ENCODE data around the gene MGAT5. TPM values are rescaled to one million over a fixed set of nuclear protein-coding genes. Genes with fewer than 3 reads are reported as not detected.

MGAT5 gene
- total RNA-seq, 1 donor from 2014 or later = 14.1 TPM

DNA sequence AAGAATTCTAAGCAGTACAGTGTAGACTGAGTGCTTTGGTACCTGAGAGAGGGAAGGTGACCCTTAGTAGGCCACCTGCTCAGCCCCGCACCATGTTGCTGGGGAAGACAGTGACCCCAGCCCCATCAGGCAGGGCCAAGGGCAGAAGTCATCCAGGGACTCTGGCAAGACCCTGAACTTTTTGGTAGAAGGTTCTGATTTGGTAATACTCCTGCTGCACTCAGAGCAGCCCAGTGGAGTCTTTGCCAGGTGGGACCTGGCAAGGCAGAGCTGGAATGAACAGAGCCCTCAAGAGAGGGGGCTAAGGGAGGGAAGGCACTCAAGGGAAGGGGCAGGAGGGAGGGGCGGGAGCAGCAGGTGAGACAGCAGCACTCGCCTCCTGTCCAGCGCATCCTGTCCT lies 191.2 kb downstream of the MGAT5 start:
- Mint-ChIP-seq H3K4me1 (ENCODE audit: low read depth) (no peaks in the 10 kb centered on the region), H3K4me3 (ENCODE audit: low read depth) (no peak overlapping the region), H3K9me3 (no peaks in the 10 kb centered on the region), H3K27ac (no peak overlapping the region), H3K27me3 (ENCODE audit: low read depth) (no peaks in the 10 kb centered on the region), H3K36me3 (ENCODE audit: low read depth) (no peaks in the 10 kb centered on the region)
- DNase-seq (ENCODE audit: low spot score) = no peak
- intact Hi-C loops (cut with micrococcal nuclease) = no loop called here

GRCh38 chr2:134445985-134446382 lies 192.1 kb downstream of the MGAT5 start:
- H3K36me3 Mint-ChIP-seq (ENCODE audit: low read depth) = no peaks in the 10 kb centered on the region
- intact Hi-C loops (cut with micrococcal nuclease) = no loop called here
- no peaks in the 10 kb centered on the region for H3K4me1 Mint-ChIP-seq (ENCODE audit: low read depth)
- no peaks in the 10 kb centered on the region for H3K27me3 Mint-ChIP-seq (ENCODE audit: low read depth)
- H3K27ac Mint-ChIP-seq = no peak overlapping the region
- H3K9me3 Mint-ChIP-seq = no peaks in the 10 kb centered on the region
- H3K4me3 Mint-ChIP-seq (ENCODE audit: low read depth) = no peak overlapping the region
- DNase-seq (ENCODE audit: low spot score) = no peak

GRCh38 chr2:134446383-134447017 lies 192.6 kb downstream of the MGAT5 start:
- no peaks in the 10 kb centered on the region for H3K9me3 Mint-ChIP-seq
- no peaks in the 10 kb centered on the region for H3K4me1 Mint-ChIP-seq (ENCODE audit: low read depth)
- H3K36me3 Mint-ChIP-seq (ENCODE audit: low read depth) = no peaks in the 10 kb centered on the region
- H3K27ac Mint-ChIP-seq = no peak overlapping the region
- no peak overlapping the region for H3K4me3 Mint-ChIP-seq (ENCODE audit: low read depth)
- no peaks in the 10 kb centered on the region for H3K27me3 Mint-ChIP-seq (ENCODE audit: low read depth)
- intact Hi-C loops (cut with micrococcal nuclease) = no loop called here
- DNase-seq (ENCODE audit: low spot score) = no peak

DNA sequence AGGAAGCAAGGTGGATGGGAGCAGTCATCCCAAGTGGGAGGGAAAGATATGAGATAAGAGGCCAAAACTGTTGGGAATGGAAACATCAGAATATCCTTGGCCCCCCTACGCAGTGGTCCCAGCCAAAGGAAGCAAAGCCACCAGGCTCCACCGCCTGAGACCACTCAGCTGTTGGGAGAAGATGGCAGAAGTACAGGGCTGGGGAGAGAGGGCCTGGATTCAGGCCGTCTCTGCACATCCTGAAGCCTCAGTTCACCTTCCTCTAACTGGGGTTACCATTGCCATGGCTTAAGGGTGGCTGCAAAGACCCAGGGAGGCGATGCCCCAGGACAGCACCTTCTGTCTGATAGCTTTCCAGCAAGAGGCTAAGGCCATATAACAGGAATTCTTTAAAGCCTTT lies 193.8 kb downstream of the MGAT5 start:
- H3K36me3 Mint-ChIP-seq (ENCODE audit: low read depth) = no peaks in the 10 kb centered on the region
- DNase-seq (ENCODE audit: low spot score) = no peak
- intact Hi-C loops (cut with micrococcal nuclease) = no loop called here
- no peaks in the 10 kb centered on the region for H3K4me1 Mint-ChIP-seq (ENCODE audit: low read depth)
- no peaks in the 10 kb centered on the region for H3K9me3 Mint-ChIP-seq
- no peaks in the 10 kb centered on the region for H3K27me3 Mint-ChIP-seq (ENCODE audit: low read depth)
- H3K27ac Mint-ChIP-seq = no peak overlapping the region
- H3K4me3 Mint-ChIP-seq (ENCODE audit: low read depth) = no peak overlapping the region

- no peaks in the 10 kb centered on the region for H3K36me3 Mint-ChIP-seq (ENCODE audit: low read depth)
- DNase-seq (ENCODE audit: low spot score) = no peak
- no peaks in the 10 kb centered on the region for H3K27me3 Mint-ChIP-seq (ENCODE audit: low read depth)
- H3K27ac Mint-ChIP-seq = no peak overlapping the region
- no peaks in the 10 kb centered on the region for H3K4me1 Mint-ChIP-seq (ENCODE audit: low read depth)
- no peaks in the 10 kb centered on the region for H3K9me3 Mint-ChIP-seq
- no peak overlapping the region for H3K4me3 Mint-ChIP-seq (ENCODE audit: low read depth)
- intact Hi-C loops (cut with micrococcal nuclease) = no loop called here
Measured at GRCh38 chr2:134448650-134449049, 194.8 kb downstream of the MGAT5 start.

- Mint-ChIP-seq H3K36me3 (ENCODE audit: low read depth) (no peaks in the 10 kb centered on the region), H3K4me1 (ENCODE audit: low read depth) (no peaks in the 10 kb centered on the region), H3K9me3 (no peaks in the 10 kb centered on the region), H3K4me3 (ENCODE audit: low read depth) (no peak overlapping the region), H3K27me3 (ENCODE audit: low read depth) (no peaks in the 10 kb centered on the region), H3K27ac (no peak overlapping the region)
- DNase-seq (ENCODE audit: low spot score) = no peak
- intact Hi-C loops (cut with micrococcal nuclease) = no loop called here
Measured at GRCh38 chr2:134449157-134449556, 195.3 kb downstream of the MGAT5 start.

GRCh38 chr2:134449751-134450513 lies 196.1 kb downstream of the MGAT5 start:
- Mint-ChIP-seq H3K4me3 (ENCODE audit: low read depth) (no peak overlapping the region), H3K9me3 (no peaks in the 10 kb centered on the region), H3K36me3 (ENCODE audit: low read depth) (no peaks in the 10 kb centered on the region), H3K27me3 (ENCODE audit: low read depth) (no peaks in the 10 kb centered on the region), H3K27ac (no peak overlapping the region), H3K4me1 (ENCODE audit: low read depth) (no peaks in the 10 kb centered on the region)
- DNase-seq (ENCODE audit: low spot score) = no peak
- intact Hi-C loops (cut with micrococcal nuclease) = no loop called here

DNA sequence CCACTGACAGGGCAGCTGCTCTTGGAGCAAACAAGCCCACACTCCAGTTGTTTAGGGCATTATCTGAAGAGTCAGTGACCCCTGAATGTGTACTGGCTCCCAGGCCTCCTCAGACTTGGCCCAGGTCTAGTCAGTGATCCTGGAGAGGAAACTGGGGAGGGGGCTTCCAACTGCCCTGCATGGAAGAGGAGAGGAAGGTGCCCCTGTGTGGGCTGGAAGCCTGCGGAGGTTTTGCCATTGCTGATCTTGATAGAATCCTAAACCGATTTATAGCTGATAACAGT lies 197.4 kb downstream of the MGAT5 start:
- H3K27me3 Mint-ChIP-seq (ENCODE audit: low read depth) = no peaks in the 10 kb centered on the region
- H3K36me3 Mint-ChIP-seq (ENCODE audit: low read depth) = no peaks in the 10 kb centered on the region
- intact Hi-C loops (cut with micrococcal nuclease) = loop anchor here (1.0 kb wide), 2 partner anchors 333 to 447 kb away; no protein-coding TSS in a partner anchor
- no peaks in the 10 kb centered on the region for H3K4me1 Mint-ChIP-seq (ENCODE audit: low read depth)
- no peak overlapping the region for H3K27ac Mint-ChIP-seq
- no peak overlapping the region for H3K4me3 Mint-ChIP-seq (ENCODE audit: low read depth)
- no peaks in the 10 kb centered on the region for H3K9me3 Mint-ChIP-seq
- DNase-seq (ENCODE audit: low spot score) = no peak

- H3K27ac Mint-ChIP-seq = no peak overlapping the region
- H3K4me3 Mint-ChIP-seq (ENCODE audit: low read depth) = no peak overlapping the region
- no peaks in the 10 kb centered on the region for H3K27me3 Mint-ChIP-seq (ENCODE audit: low read depth)
- DNase-seq (ENCODE audit: low spot score) = no peak
- H3K9me3 Mint-ChIP-seq = no peaks in the 10 kb centered on the region
- H3K36me3 Mint-ChIP-seq (ENCODE audit: low read depth) = no peaks in the 10 kb centered on the region
- no peaks in the 10 kb centered on the region for H3K4me1 Mint-ChIP-seq (ENCODE audit: low read depth)
- intact Hi-C loops (cut with micrococcal nuclease) = no loop called here
Measured at GRCh38 chr2:134452042-134452733, 198.3 kb downstream of the MGAT5 start.

- no peak for DNase-seq (ENCODE audit: low spot score)
- Mint-ChIP-seq H3K36me3 (ENCODE audit: low read depth) (no peaks in the 10 kb centered on the region), H3K4me1 (ENCODE audit: low read depth) (no peaks in the 10 kb centered on the region), H3K27ac (no peak overlapping the region), H3K27me3 (ENCODE audit: low read depth) (no peaks in the 10 kb centered on the region), H3K4me3 (ENCODE audit: low read depth) (no peak overlapping the region), H3K9me3 (no peaks in the 10 kb centered on the region)
- intact Hi-C loops (cut with micrococcal nuclease) = no loop called here
Measured at GRCh38 chr2:134453476-134453875, 199.6 kb downstream of the MGAT5 start.

GRCh38 chr2:134453973-134454372 lies 200.1 kb downstream of the MGAT5 start:
- H3K4me3 Mint-ChIP-seq (ENCODE audit: low read depth) = no peak overlapping the region
- DNase-seq (ENCODE audit: low spot score) = no peak
- no peak overlapping the region for H3K27ac Mint-ChIP-seq
- no peaks in the 10 kb centered on the region for H3K4me1 Mint-ChIP-seq (ENCODE audit: low read depth)
- intact Hi-C loops (cut with micrococcal nuclease) = no loop called here
- no peaks in the 10 kb centered on the region for H3K27me3 Mint-ChIP-seq (ENCODE audit: low read depth)
- H3K36me3 Mint-ChIP-seq (ENCODE audit: low read depth) = no peaks in the 10 kb centered on the region
- H3K9me3 Mint-ChIP-seq = no peaks in the 10 kb centered on the region

DNA sequence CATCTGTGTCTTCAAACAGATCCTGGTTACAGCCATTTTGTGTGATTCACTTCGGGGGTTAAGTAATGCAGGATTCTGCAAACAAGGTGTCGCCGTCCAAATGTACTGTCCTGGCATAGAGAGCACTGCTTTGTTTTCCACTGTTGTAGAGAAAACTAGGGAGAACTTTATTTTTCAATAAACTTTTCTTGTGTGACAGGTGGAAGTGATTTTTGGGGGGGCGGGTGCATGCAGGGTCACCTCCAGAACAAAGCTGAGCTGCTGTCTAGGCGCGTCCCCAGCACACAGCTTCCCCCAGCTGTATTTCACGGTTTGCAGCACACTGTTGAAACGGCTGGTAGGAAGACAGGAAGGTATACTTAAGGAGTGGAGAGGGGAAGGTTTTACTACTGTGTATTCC lies 200.6 kb downstream of the MGAT5 start:
- Mint-ChIP-seq H3K36me3 (ENCODE audit: low read depth) (no peaks in the 10 kb centered on the region), H3K4me3 (ENCODE audit: low read depth) (no peak overlapping the region), H3K4me1 (ENCODE audit: low read depth) (no peaks in the 10 kb centered on the region), H3K27ac (no peak overlapping the region), H3K27me3 (ENCODE audit: low read depth) (no peaks in the 10 kb centered on the region), H3K9me3 (no peaks in the 10 kb centered on the region)
- DNase-seq (ENCODE audit: low spot score) = no peak
- intact Hi-C loops (cut with micrococcal nuclease) = no loop called here

GRCh38 chr2:134454931-134455330 lies 201.1 kb downstream of the MGAT5 start:
- Mint-ChIP-seq H3K9me3 (no peaks in the 10 kb centered on the region), H3K36me3 (ENCODE audit: low read depth) (no peaks in the 10 kb centered on the region), H3K27me3 (ENCODE audit: low read depth) (no peaks in the 10 kb centered on the region), H3K4me3 (ENCODE audit: low read depth) (no peak overlapping the region), H3K27ac (no peak overlapping the region), H3K4me1 (ENCODE audit: low read depth) (no peaks in the 10 kb centered on the region)
- intact Hi-C loops (cut with micrococcal nuclease) = no loop called here
- no peak for DNase-seq (ENCODE audit: low spot score)

All from activated T-helper 2 cell treated with anti-CD3 and anti-CD28 coated beads, Interferon-gamma antibody, Interleukin-2, Interleukin-4, amounts not matched to agents 10 μg/mL and 5 μg/mL and 100 μg/mL, durations not matched to agents 14 hours and 24 hours and 36 hours (primary cell).